ENCODE results near the gene FAM89A. TPM values are rescaled to one million over a fixed set of nuclear protein-coding genes. Genes with fewer than 3 reads are reported as not detected.

FAM89A gene
- total and polyA plus RNA-seq, 9 of the 15 experiments (the other 6 are each of a cell fraction or from before 2014, with no cell fraction given) = 8.7 to 66.2 (median 43.3) TPM

DNA sequence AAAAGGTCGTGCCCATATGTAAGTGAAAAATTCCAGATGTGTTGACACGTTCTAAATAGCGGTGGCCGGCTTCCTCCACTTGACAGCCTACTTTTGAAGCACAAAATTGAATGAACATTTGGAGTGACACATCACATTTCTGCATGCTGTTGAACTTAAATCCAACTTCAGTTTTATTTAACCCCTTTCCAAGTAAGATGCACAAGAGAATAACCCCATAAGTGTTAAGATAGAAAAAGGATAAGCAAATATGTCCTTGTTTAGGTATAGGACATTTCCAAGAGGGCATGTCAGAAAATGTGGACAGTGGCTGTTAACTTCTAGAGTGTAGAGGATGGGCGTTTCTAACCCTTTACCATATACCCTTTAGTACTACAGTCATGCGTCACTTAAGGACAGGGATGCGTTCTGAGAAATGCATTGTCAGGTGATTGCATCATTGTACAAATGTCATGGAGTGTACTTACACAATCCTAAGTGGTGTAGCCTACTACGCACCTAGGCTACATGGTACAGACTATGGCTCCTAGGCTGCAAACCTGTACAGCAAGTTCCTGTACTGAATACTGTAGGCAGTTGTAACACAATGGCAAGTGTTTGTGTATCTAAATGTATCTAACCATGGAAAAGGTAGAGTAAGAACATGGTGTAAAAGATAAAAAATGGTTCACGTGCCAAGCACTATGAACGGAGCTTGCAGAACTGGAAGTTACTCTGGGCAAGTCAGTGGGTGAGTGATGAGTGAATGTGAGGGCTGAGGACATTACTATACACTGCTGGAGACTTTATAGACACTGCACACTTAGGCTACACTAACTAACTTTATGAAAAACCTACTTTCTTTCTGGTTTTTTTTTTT, 9.3 kb upstream of the FAM89A start (continued):
- TF ChIP-seq, protein P1, sequence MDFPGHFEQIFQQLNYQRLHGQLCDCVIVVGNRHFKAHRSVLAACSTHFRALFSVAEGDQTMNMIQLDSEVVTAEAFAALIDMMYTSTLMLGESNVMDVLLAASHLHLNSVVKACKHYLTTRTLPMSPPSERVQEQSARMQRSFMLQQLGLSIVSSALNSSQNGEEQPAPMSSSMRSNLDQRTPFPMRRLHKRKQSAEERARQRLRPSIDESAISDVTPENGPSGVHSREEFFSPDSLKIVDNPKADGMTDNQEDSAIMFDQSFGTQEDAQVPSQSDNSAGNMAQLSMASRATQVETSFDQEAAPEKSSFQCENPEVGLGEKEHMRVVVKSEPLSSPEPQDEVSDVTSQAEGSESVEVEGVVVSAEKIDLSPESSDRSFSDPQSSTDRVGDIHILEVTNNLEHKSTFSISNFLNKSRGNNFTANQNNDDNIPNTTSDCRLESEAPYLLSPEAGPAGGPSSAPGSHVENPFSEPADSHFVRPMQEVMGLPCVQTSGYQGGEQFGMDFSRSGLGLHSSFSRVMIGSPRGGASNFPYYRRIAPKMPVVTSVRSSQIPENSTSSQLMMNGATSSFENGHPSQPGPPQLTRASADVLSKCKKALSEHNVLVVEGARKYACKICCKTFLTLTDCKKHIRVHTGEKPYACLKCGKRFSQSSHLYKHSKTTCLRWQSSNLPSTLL (IDR thresholded peaks at IDR 0.05) = no peak
- TF ChIP-seq, protein P2, sequence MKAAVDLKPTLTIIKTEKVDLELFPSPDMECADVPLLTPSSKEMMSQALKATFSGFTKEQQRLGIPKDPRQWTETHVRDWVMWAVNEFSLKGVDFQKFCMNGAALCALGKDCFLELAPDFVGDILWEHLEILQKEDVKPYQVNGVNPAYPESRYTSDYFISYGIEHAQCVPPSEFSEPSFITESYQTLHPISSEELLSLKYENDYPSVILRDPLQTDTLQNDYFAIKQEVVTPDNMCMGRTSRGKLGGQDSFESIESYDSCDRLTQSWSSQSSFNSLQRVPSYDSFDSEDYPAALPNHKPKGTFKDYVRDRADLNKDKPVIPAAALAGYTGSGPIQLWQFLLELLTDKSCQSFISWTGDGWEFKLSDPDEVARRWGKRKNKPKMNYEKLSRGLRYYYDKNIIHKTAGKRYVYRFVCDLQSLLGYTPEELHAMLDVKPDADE (conservative IDR thresholded peaks at IDR 0.05; ENCODE audit: control insufficient read depth, low read depth, low read length) = no peak
- TF ChIP-seq NCOA2 (IDR thresholded peaks at IDR 0.05; ENCODE audit: partially characterized antibody in 2 of 2) (no peak), HMG20A (CRISPR knock-in tag; conservative IDR thresholded peaks at IDR 0.05) (0 out of 2 replicates have a peak, but pooled peaks have one; percentile 73), TSC22D4 (tag; IDR thresholded peaks at IDR 0.05) (no peak), HDAC1 (IDR thresholded peaks at IDR 0.05) (no peak), ZNF766 (CRISPR knock-in tag; conservative IDR thresholded peaks at IDR 0.05) (peak; percentile 88), ZNF140 (CRISPR knock-in tag; IDR thresholded peaks at IDR 0.05) (peak; percentile 44; the same call in 1 of the 2 replicates)
- TF ChIP-seq, protein P3, sequence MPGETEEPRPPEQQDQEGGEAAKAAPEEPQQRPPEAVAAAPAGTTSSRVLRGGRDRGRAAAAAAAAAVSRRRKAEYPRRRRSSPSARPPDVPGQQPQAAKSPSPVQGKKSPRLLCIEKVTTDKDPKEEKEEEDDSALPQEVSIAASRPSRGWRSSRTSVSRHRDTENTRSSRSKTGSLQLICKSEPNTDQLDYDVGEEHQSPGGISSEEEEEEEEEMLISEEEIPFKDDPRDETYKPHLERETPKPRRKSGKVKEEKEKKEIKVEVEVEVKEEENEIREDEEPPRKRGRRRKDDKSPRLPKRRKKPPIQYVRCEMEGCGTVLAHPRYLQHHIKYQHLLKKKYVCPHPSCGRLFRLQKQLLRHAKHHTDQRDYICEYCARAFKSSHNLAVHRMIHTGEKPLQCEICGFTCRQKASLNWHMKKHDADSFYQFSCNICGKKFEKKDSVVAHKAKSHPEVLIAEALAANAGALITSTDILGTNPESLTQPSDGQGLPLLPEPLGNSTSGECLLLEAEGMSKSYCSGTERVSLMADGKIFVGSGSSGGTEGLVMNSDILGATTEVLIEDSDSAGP (CRISPR knock-in tag; IDR thresholded peaks at IDR 0.05) = no peak
- TF ChIP-seq, protein P4, sequence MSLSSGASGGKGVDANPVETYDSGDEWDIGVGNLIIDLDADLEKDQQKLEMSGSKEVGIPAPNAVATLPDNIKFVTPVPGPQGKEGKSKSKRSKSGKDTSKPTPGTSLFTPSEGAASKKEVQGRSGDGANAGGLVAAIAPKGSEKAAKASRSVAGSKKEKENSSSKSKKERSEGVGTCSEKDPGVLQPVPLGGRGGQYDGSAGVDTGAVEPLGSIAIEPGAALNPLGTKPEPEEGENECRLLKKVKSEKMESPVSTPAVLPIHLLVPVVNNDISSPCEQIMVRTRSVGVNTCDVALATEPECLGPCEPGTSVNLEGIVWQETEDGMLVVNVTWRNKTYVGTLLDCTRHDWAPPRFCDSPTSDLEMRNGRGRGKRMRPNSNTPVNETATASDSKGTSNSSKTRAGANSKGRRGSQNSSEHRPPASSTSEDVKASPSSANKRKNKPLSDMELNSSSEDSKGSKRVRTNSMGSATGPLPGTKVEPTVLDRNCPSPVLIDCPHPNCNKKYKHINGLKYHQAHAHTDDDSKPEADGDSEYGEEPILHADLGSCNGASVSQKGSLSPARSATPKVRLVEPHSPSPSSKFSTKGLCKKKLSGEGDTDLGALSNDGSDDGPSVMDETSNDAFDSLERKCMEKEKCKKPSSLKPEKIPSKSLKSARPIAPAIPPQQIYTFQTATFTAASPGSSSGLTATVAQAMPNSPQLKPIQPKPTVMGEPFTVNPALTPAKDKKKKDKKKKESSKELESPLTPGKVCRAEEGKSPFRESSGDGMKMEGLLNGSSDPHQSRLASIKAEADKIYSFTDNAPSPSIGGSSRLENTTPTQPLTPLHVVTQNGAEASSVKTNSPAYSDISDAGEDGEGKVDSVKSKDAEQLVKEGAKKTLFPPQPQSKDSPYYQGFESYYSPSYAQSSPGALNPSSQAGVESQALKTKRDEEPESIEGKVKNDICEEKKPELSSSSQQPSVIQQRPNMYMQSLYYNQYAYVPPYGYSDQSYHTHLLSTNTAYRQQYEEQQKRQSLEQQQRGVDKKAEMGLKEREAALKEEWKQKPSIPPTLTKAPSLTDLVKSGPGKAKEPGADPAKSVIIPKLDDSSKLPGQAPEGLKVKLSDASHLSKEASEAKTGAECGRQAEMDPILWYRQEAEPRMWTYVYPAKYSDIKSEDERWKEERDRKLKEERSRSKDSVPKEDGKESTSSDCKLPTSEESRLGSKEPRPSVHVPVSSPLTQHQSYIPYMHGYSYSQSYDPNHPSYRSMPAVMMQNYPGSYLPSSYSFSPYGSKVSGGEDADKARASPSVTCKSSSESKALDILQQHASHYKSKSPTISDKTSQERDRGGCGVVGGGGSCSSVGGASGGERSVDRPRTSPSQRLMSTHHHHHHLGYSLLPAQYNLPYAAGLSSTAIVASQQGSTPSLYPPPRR (CRISPR knock-in tag; IDR thresholded peaks at IDR 0.05; ENCODE audit: borderline replicate concordance) = no peak

Data from K562 (cell line).